Retinal pigment epithelial cell (primary cell): ENCODE measurements around the gene XRRA1.

Experiments
- DNase-seq: peaks from one replicate; pipeline ENCODE4 v3.0.0-alpha.2; 2010; ENCODE audit warnings: low read depth
- H3K4me3 ChIP-seq: 2 replicates; pipeline ENCODE4 v1.5.1; 2011; ENCODE audit warnings: mild to moderate bottlenecking, low read length, control low read depth, moderate library complexity
- CTCF ChIP-seq: conservative IDR thresholded peaks from 2 replicates; pipeline ENCODE4 v1.5.1; 2011; ENCODE audit warnings: low read depth, low read length, control low read depth, inconsistent platforms

XRRA1 gene

DNA sequence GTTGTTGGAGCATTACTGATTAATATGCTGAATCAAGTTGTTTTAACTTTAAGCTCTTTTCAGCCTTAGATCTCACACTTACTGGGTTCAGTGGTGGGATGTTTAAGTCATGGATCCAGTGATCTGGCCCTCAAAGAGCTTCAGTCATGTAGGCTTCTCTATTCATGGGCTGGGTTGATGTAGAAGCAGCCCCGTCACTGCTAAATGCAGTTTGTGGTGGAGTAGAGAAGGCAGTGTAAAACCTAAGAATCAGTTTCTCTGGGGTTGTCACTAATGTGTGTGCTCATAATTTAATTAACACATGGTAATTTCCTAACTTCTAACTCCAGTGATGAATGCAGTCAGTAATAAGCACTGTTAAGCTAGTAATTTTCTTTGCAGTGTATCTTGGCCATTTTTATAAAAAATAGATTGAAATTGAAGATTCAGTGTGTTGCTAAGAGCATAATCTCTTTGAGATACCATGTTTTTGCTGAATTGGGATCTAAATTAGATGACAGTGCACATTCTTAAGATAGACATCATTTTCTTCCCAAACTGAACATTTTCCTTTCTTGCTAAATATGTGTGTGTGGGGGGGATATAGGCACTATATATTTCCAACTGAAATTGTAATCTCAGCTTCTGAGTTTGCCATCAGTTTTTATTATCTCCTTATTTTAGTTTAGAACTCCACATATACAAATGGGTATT is 9.2 kb upstream of the XRRA1 start:
- DNase-seq: no peak
- no peak overlapping the region for H3K4me3 ChIP-seq
- no peak for TF ChIP-seq CTCF

DNA sequence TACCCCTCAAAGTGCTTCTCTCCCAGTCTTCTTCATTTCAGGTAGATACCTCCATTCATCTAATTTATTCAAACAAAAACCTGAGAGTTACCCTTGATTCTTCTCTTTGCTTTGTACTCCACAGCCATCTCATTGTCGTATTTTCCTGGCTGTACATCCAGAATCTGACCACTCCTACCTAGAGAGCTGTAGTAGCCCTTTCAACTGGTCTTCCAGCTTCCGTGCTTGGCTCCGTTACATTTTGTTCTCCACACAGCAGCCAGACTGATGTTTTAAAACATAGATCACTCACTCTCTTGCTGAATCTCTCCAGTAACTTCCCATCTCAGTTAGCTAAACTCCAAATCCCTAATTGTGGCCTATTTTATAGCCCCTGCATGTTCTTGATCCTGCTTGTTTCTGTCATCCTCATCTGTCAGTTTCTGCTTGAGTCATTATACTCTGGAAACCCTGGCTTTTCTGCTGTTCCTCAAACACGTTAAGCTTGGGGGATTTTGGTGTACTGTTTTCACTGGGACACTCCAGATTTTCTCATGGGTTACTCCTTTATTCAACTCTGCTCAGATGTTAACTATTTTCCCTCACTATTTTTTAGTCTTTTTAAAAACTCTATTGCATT is 7.6 kb upstream of the XRRA1 start:
- H3K4me3 ChIP-seq: no peak overlapping the region
- TF ChIP-seq CTCF: no peak
- DNase-seq: no peak

DNA sequence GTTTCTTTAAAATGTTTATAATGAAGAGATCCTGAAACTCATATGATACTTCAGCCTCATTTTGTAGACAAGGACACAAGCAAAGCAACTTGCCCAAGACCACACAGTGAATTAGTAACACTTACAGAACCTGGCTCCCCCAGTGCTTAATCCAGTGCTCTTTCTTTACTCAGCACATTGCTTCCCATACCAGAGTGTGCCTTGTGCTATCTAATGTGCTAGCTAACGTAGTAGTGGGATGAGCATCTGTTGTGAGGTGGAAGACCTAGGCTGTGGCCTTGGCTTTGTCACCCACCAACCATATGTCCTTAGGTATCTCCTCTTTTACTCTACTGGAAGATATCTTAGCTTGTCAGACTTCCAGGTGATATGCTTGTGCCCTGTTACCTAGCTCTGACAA is 5.3 kb upstream of the XRRA1 start:
- no peak for DNase-seq
- no peak for TF ChIP-seq CTCF
- H3K4me3 ChIP-seq: no peak overlapping the region

DNA sequence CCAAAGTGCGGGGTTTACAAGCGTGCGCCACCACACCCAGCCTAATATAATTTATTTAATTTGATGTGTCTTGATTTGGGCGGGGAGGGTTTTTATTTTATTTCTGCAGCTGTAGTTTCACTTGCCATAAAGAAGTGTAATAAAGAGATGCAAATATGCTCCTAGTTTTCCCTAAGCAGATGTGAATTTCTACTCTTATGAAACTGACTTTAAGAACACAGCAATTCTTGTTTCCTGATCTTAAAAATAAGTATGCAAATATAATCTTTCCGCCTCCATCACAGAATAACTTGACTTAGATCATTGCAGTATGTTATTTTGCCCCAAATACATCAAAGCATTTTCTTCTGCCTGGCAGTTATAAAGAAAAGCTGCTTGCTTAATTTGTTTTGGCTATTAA is 4.6 kb upstream of the XRRA1 start:
- no peak for TF ChIP-seq CTCF
- no peak for DNase-seq
- no peak overlapping the region for H3K4me3 ChIP-seq

- no peak for DNase-seq
- TF ChIP-seq CTCF: no peak
- H3K4me3 ChIP-seq: no peak overlapping the region
Observed at GRCh38 chr11:74952752-74953151, 3.9 kb upstream of the XRRA1 start.

DNA sequence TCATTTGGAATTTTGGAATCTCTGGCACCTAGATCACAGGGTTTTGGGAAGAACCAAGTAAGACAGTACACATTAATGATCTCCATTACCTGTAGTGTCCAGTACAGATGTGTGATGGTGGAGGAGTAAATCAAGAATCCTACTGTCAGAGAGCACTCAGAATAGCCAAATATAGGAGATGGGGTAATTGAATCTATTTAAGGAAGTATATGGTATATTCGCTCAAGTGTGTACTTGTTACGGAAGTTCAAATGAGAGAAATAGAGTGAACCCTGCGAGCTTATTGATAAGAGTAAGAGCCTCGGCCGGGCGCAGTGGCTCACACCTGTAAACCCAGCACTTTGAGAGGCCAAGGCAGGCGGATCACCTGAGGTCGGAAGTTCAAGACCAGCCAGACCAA is 2.3 kb upstream of the XRRA1 start:
- TF ChIP-seq CTCF: no peak
- no peak for DNase-seq
- H3K4me3 ChIP-seq: no peak overlapping the region

DNA sequence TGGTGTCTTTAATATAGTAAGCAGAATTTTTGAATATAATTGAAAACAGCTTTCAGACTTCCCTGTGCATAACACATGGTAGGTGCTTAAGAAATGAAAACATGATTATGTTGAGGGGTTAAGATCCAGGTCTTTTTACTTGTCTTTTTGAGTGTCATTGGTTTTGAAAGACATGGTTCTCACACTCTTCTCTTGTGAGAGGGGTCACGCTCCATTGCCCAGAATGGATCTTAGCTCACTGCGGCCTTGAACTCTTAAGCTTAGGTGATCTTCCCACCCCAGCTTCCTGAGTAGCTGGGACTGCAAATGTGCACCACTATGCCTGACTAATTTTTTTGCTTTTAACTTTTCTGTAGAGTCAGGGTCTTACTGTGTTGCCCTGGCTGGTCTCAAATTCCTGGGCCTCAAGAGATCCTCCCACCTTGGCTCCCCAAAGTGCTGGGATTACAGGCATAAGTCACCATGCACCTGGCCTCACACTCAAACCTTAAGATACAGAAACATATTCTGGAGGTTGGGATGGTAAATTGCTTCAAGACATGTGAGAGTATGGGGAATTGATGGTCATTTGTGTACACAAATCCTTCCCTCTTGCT is 1.6 kb upstream of the XRRA1 start:
- no peak for DNase-seq
- TF ChIP-seq CTCF: no peak
- peak overlapping the region; percentile 100 for H3K4me3 ChIP-seq
